Activated CD8-positive, alpha-beta T cell treated with anti-CD3 and anti-CD28 coated beads for 36 hours (primary cell): ENCODE results near the gene ITGA2B. TPM values are rescaled to one million over a fixed set of nuclear protein-coding genes. Genes with fewer than 3 reads are reported as not detected.
"Not testable (repeated sequence)": the region's sequence is repeated elsewhere in the genome, so short reads cannot be mapped to it uniquely, and the experiment has no call there.

Experiments used
- ATAC-seq: fragments of 200-7000 bp; cut with Tn5 transposase; one replicate; pipeline ENCODE4 v1.10.0; 2021; ENCODE audit warnings: mild to moderate bottlenecking, moderate library complexity
- CTCF ChIA-PET: fragments of 350-600 bp; sonication (Branson Sonifier 250); formaldehyde crosslinking; loops from one replicate; lab custom pipeline; 2021; ENCODE audit warnings: antibody characterized with exemption; lab: Charles Lee
- POLR2A ChIA-PET: fragments of 350-600 bp; sonication (Branson Sonifier 250); formaldehyde crosslinking; loops from one replicate; lab custom pipeline; 2021; ENCODE audit warnings: antibody characterized with exemption; lab: Charles Lee
- DNase-seq: peaks from one replicate; pipeline ENCODE4 v3.0.0-alpha.2; 2020
- H3K27ac Mint-ChIP-seq: one replicate; pipeline ENCODE4 v1.8.0; 2021; ENCODE audit warnings: mild to moderate bottlenecking, mixed read lengths
- H3K27me3 Mint-ChIP-seq: one replicate; pipeline ENCODE4 v1.8.0; 2021; ENCODE audit warnings: mixed read lengths
- H3K36me3 Mint-ChIP-seq: one replicate; pipeline ENCODE4 v1.8.0; 2021; ENCODE audit warnings: low read depth, mixed read lengths
- H3K4me1 Mint-ChIP-seq: one replicate; pipeline ENCODE4 v1.8.0; 2021; ENCODE audit warnings: low read depth, mixed read lengths
- H3K4me3 Mint-ChIP-seq: one replicate; pipeline ENCODE4 v1.8.0; 2021; ENCODE audit warnings: mild to moderate bottlenecking, moderate library complexity, mixed read lengths
- H3K9me3 Mint-ChIP-seq: one replicate; pipeline ENCODE4 v1.8.0; 2021; ENCODE audit warnings: mixed read lengths
- intact Hi-C: fragments of 100-400 bp; cut with micrococcal nuclease; formaldehyde crosslinking; loops from one replicate; pipeline ENCODE4 v1.10.0; 2022
- total RNA-seq, 2 experiments: library from RNA; stranded (reverse); gene quantifications; one replicate each; pipeline ENCODE4 v1.2.3, GENCODE V29; 2021
- TF ChIP-seq, protein P1 (sequence below): fragments of 200-600 bp; IDR thresholded peaks from one replicate; pipeline ENCODE4 v1.8.0; 2022; ENCODE audit warnings: antibody characterized with exemption, mild to moderate bottlenecking

The ITGA2B gene
- total RNA-seq, 2 experiments from 2014 or later: 1.1 to 1.7 TPM

DNA sequence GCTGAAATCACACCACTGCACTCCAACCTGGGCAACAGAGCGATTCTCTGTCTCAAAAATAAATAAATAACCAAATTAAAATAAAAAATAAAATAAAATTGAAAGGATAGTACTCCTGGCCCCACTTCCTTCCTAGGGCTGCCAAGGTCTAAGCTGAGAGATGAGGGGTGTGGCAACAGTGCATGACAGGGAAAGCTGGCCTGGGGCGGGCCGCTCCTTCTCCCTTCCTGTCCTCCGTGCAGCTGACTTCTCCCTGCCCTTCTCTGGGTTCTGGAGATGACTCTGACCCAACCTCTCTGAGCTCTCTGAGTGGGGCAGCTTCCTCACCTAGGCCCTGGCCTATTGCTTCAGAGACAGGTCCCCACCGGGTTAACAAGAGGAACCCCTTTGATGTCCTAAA is 56.1 kb downstream of the ITGA2B start:
- intact Hi-C loops: loop anchor here (5.0 kb wide), 1 partner anchor 131 kb away; no protein-coding TSS in a partner anchor
- H3K4me3 Mint-ChIP-seq: no peak overlapping the region
- ChIA-PET CTCF (interaction anchor here (1.3 to 6.4 kb wide), 6 partner anchors 11 to 129 kb away, joined by 3 to 63 read pairs (median 26); partner anchors contain the start of gene GRN), POLR2A (interaction anchor here (0.7 to 0.8 kb wide), 2 partner anchors 147 to 649 kb away, joined by 3 read pairs; partner anchors contain the start of gene TMUB2)
- ATAC-seq (no peak), DNase-seq (no peak)
- no peaks in the 10 kb centered on the region for H3K9me3 Mint-ChIP-seq
- no peak overlapping the region for H3K27ac Mint-ChIP-seq
- H3K27me3 Mint-ChIP-seq: no peaks in the 10 kb centered on the region
- H3K4me1 Mint-ChIP-seq: peaks cover 6% of the 10 kb centered on the region
- no peaks in the 10 kb centered on the region for H3K36me3 Mint-ChIP-seq
- TF ChIP-seq, protein P1, sequence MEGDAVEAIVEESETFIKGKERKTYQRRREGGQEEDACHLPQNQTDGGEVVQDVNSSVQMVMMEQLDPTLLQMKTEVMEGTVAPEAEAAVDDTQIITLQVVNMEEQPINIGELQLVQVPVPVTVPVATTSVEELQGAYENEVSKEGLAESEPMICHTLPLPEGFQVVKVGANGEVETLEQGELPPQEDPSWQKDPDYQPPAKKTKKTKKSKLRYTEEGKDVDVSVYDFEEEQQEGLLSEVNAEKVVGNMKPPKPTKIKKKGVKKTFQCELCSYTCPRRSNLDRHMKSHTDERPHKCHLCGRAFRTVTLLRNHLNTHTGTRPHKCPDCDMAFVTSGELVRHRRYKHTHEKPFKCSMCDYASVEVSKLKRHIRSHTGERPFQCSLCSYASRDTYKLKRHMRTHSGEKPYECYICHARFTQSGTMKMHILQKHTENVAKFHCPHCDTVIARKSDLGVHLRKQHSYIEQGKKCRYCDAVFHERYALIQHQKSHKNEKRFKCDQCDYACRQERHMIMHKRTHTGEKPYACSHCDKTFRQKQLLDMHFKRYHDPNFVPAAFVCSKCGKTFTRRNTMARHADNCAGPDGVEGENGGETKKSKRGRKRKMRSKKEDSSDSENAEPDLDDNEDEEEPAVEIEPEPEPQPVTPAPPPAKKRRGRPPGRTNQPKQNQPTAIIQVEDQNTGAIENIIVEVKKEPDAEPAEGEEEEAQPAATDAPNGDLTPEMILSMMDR: no peak

GRCh38 chr17:44331249-44331760 is 58.1 kb downstream of the ITGA2B start:
- CTCF ChIA-PET: interaction anchor here (0.7 to 6.4 kb wide), 33 partner anchors 10 to 208 kb away, joined by 3 to 63 read pairs (median 5); partner anchors contain the start of genes FAM171A2, GRN, HDAC5 and SLC4A1
- H3K27ac Mint-ChIP-seq: no peak overlapping the region
- no peak overlapping the region for H3K4me3 Mint-ChIP-seq
- TF ChIP-seq, protein P1: peak; percentile 88
- DNase-seq (peak; percentile 89), ATAC-seq (peak; percentile 55)
- no peaks in the 10 kb centered on the region for H3K9me3 Mint-ChIP-seq
- POLR2A ChIA-PET: interaction anchor here (0.7 to 2.2 kb wide), 8 partner anchors 14 to 340 kb away, joined by 3 to 6 read pairs (median 3); partner anchors contain the start of genes GPATCH8, GRN and RUNDC3A
- peaks cover 14% of the 10 kb centered on the region for H3K4me1 Mint-ChIP-seq
- H3K36me3 Mint-ChIP-seq: no peaks in the 10 kb centered on the region
- intact Hi-C loops: loop anchor here (5.0 kb wide), 1 partner anchor 129 kb away; no protein-coding TSS in a partner anchor
- no peaks in the 10 kb centered on the region for H3K27me3 Mint-ChIP-seq

DNA sequence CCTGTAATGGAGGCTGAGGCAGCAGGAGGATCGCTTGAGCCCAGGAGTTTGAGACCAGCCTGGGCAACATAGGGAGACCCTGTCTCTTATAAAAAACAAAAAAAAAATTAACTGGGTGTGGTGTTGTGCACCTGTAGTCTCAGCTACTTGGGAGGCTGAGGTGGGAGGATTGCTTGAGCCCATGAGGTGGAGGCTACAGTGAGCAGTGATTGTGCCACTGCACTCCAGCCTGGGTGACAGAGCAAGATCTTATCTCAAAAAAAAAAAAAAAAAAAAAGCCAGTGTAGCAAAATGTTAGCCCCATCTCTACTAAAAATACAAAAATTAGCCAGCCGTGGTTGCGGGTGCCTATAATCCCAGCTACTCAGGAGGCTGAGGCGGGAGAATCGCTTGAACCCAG is 59.2 kb downstream of the ITGA2B start:
- DNase-seq, H3K27me3 Mint-ChIP-seq, H3K9me3 Mint-ChIP-seq, H3K27ac Mint-ChIP-seq, H3K36me3 Mint-ChIP-seq, H3K4me3 Mint-ChIP-seq, ATAC-seq: not testable (repeated sequence)
- CTCF ChIA-PET: interaction anchor here (0.7 to 6.4 kb wide), 21 partner anchors 10 to 207 kb away, joined by 3 to 63 read pairs (median 8); partner anchors contain the start of genes FAM171A2, GRN, HDAC5 and TMUB2
- H3K4me1 Mint-ChIP-seq: peaks cover 19% of the 10 kb centered on the region
- intact Hi-C loops: loop anchor here (5.0 kb wide), 1 partner anchor 128 kb away; no protein-coding TSS in a partner anchor
- POLR2A ChIA-PET: interaction anchor here (0.9 kb wide), 1 partner anchor 17 kb away, joined by 3 read pairs; no protein-coding TSS in a partner anchor

DNA sequence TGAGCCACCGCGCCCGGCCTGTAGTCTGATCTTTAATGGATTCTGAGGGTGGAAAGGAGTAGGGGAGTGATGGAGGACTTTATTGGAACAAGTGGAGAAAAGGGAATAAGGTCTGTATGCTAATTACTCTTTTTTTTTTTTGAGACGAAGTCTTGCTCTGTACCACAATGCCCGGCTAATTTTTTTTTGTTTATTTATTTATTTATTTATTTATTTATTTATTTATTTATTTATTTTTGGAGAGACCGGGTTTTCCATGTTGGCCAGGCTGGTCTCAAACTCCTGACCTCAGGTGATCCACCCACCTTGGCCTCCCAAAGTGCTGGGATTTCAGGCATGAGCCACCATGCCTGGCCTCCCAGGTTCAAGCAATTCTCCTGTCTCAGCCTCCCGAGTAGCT is 59.9 kb downstream of the ITGA2B start:
- not testable (repeated sequence) for H3K27ac Mint-ChIP-seq, H3K36me3 Mint-ChIP-seq, H3K9me3 Mint-ChIP-seq, ATAC-seq, DNase-seq, H3K27me3 Mint-ChIP-seq, H3K4me3 Mint-ChIP-seq
- peaks cover 19% of the 10 kb centered on the region for H3K4me1 Mint-ChIP-seq
- ChIA-PET CTCF (interaction anchor here (2.3 to 6.4 kb wide), 5 partner anchors 9 to 161 kb away, joined by 9 to 63 read pairs (median 45); partner anchors contain the start of gene GRN), POLR2A (interaction anchor here (0.9 kb wide), 1 partner anchor 18 kb away, joined by 3 read pairs; no protein-coding TSS in a partner anchor)
- intact Hi-C loops: loop anchor here (5.0 kb wide), 1 partner anchor 112 kb away; the partner anchor contains the start of gene UBTF

GRCh38 chr17:44327715-44328449 is 61.6 kb downstream of the ITGA2B start:
- intact Hi-C loops: loop anchor here (5.0 kb wide), 1 partner anchor 111 kb away; the partner anchor contains the start of gene UBTF
- Mint-ChIP-seq H3K27ac (peak overlapping the region; percentile 14), H3K27me3 (no peaks in the 10 kb centered on the region), H3K9me3 (no peaks in the 10 kb centered on the region), H3K36me3 (peaks cover 5% of the 10 kb centered on the region), H3K4me1 (peaks cover 29% of the 10 kb centered on the region), H3K4me3 (peak overlapping the region; percentile 24)
- POLR2A ChIA-PET: interaction anchor here (0.7 to 5.3 kb wide), 7 partner anchors 10 to 118 kb away, joined by 3 to 38 read pairs (median 5); partner anchors contain the start of genes GRN and UBTF
- DNase-seq (no peak), ATAC-seq (no peak)
- CTCF ChIA-PET: interaction anchor here (0.9 to 1.4 kb wide), 7 partner anchors 12 to 123 kb away, joined by 3 to 10 read pairs (median 4); no protein-coding TSS in a partner anchor
- TF ChIP-seq, protein P1: no peak
